Loucy (cell line): ENCODE measurements around the gene SLITRK2.

Experiments used
- EZH2phosphoT487 ChIP-seq: fragments of 200-600 bp; IDR thresholded peaks from 2 replicates; pipeline ENCODE4 v1.6.1; 2018; ENCODE audit warnings: antibody characterized with exemption, mild to moderate bottlenecking, moderate library complexity, borderline replicate concordance
- TF ChIP-seq, protein P1 (sequence below): fragments of 200-600 bp; sonication (generic); conservative IDR thresholded peaks from 2 replicates; pipeline ENCODE4 v1.5.1; 2014; ENCODE audit warnings: mild to moderate bottlenecking, antibody characterized with exemption, low read length

DNA sequence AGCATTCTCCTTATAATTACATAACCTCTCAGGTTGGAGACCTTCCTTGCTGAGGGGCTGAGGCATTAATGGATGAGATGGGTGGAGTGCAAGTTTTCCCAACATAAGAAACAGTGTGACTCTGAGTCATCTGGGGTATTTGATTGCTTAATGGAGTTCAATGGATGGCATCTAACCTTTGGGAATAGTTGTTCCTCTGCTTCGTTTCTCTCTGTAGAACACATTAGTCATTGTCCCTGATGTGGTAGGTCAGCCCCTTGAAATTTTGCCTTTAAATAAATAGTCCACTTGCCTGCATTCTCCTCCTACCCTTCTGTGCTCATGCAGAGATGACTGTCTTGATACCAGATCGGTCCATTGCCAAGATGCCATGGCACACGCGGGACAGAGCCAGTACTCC lies 38.6 kb downstream of the SLITRK2 start:
- TF ChIP-seq, protein P1, sequence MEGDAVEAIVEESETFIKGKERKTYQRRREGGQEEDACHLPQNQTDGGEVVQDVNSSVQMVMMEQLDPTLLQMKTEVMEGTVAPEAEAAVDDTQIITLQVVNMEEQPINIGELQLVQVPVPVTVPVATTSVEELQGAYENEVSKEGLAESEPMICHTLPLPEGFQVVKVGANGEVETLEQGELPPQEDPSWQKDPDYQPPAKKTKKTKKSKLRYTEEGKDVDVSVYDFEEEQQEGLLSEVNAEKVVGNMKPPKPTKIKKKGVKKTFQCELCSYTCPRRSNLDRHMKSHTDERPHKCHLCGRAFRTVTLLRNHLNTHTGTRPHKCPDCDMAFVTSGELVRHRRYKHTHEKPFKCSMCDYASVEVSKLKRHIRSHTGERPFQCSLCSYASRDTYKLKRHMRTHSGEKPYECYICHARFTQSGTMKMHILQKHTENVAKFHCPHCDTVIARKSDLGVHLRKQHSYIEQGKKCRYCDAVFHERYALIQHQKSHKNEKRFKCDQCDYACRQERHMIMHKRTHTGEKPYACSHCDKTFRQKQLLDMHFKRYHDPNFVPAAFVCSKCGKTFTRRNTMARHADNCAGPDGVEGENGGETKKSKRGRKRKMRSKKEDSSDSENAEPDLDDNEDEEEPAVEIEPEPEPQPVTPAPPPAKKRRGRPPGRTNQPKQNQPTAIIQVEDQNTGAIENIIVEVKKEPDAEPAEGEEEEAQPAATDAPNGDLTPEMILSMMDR = no peak
- TF ChIP-seq EZH2phosphoT487 = no peak
